ENCODE data around the gene ANKRD52.
"Not testable (repeated sequence)": the region's sequence is repeated elsewhere in the genome, so short reads cannot be mapped to it uniquely, and the experiment has no call there.

The ANKRD52 gene

DNA sequence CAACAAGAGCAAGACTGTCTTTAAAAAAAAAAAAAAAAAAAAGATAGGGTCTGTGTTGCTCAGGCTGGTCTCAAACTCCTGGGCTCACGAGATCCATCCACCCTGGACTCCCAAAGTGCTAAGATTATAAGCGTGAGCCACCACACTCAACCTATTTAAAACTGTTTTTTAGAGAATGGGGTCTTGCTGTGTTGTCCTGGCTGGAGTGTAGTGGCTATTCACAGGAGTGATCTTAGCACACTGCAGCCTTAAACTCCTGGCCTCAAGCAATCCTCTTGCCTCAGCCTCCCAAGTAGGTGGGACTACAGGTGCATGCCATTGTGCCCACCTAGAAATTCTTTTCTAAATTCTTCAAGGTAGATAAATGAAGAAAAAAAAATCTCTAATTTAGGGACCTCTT, 16.1 kb upstream of the ANKRD52 start:
- Histone ChIP-seq H4K20me1 (ENCODE audit: insufficient read depth, low read length, poor library complexity, severe bottlenecking) (no peaks in the 10 kb centered on the region), H3K4me1 (ENCODE audit: insufficient read depth, low read length, poor library complexity, severe bottlenecking) (no peaks in the 10 kb centered on the region), H3K9ac (ENCODE audit: low read depth, low read length, poor library complexity, severe bottlenecking) (no peak overlapping the region), H3K27me3 (ENCODE audit: insufficient read depth, low read length, poor library complexity, severe bottlenecking) (no peaks in the 10 kb centered on the region), H3K9me3 (ENCODE audit: insufficient read depth, low read depth, low read length) (no peaks in the 10 kb centered on the region), H3K36me3 (ENCODE audit: insufficient read depth, low read length) (peaks cover 79% of the 10 kb centered on the region), H3K4me2 (ENCODE audit: low read depth, low read length, poor library complexity, severe bottlenecking) (no peak overlapping the region), H3K9me2 (replicated peaks; ENCODE audit: low read depth, low read length) (no peaks in the 10 kb centered on the region), H2AFZ (ENCODE audit: low read length) (no peak overlapping the region), H3K4me3 (ENCODE audit: low read length, poor library complexity, severe bottlenecking) (no peak overlapping the region), H3F3A (ENCODE audit: low read depth) (no peaks in the 10 kb centered on the region), H3K79me2 (ENCODE audit: insufficient read depth, low read length) (peaks cover under 1% of the 10 kb centered on the region; the same call in 1 of the 2 replicates)
- no peak for TF ChIP-seq CTCF (conservative IDR thresholded peaks at IDR 0.05; ENCODE audit: low read length)
- no peak for TF ChIP-seq EZH2phosphoT487 (IDR thresholded peaks at IDR 0.05; ENCODE audit: borderline replicate concordance)

DNA sequence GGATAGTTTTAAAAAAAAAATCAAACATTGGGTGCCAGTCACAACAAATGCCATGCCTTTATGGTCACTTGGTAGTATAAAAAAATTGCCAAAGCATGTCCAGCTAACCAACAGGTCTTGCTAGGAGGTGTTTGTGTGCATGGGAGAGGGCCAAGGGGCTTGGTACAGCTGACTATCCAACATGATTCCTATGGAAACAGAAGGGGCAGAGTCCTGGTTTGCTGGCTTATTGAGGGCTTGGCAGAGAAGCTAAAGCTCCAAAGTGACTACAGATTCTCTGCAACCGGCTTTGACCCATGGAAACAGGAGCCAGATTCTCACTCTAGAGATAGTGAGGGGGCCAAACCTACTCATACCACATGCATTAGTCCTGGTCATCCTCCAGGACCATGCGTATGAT, 14.3 kb upstream of the ANKRD52 start:
- H3K4me3 ChIP-seq (ENCODE audit: low read length, poor library complexity, severe bottlenecking); H2AFZ ChIP-seq (ENCODE audit: low read length); H4K20me1 ChIP-seq (ENCODE audit: insufficient read depth, low read length, poor library complexity, severe bottlenecking): not testable (repeated sequence)

DNA sequence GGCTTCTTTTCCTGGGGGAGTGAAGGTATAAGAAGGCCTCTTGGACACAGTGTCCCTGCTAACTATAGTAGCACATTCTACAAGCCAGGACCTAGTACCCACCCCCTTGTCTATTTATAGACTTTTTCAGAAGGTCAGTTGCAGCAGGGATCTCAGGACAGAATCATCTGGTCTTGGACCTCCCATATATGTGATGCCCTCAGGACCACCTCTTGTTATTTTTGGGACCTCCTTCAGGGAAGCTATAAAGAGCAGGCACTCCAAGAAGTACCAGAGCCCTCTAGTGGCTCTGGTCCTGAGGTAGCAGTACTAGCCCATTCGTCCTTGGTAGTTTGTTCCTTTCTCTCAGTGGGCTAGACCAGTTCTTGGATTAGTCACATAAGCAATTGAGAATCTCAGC, 12.8 kb upstream of the ANKRD52 start:
- no peaks in the 10 kb centered on the region for H3F3A ChIP-seq (ENCODE audit: low read depth)
- H2AFZ ChIP-seq (ENCODE audit: low read length), result no peak overlapping the region
- H3K27me3 ChIP-seq (ENCODE audit: insufficient read depth, low read length, poor library complexity, severe bottlenecking), result no peaks in the 10 kb centered on the region
- H3K9ac ChIP-seq (ENCODE audit: low read depth, low read length, poor library complexity, severe bottlenecking), result no peak overlapping the region
- H3K4me2 ChIP-seq (ENCODE audit: low read depth, low read length, poor library complexity, severe bottlenecking), result no peak overlapping the region
- no peaks in the 10 kb centered on the region for H3K9me2 ChIP-seq (replicated peaks; ENCODE audit: low read depth, low read length)
- peaks cover 19% of the 10 kb centered on the region; the same call in 1 of the 2 replicates for H3K79me2 ChIP-seq (ENCODE audit: insufficient read depth, low read length)
- no peak overlapping the region for H3K4me3 ChIP-seq (ENCODE audit: low read length, poor library complexity, severe bottlenecking)
- TF ChIP-seq EZH2phosphoT487 (IDR thresholded peaks at IDR 0.05; ENCODE audit: borderline replicate concordance) (no peak), CTCF (conservative IDR thresholded peaks at IDR 0.05; ENCODE audit: low read length) (peak; percentile 69)
- H3K9me3 ChIP-seq (ENCODE audit: insufficient read depth, low read depth, low read length), result no peaks in the 10 kb centered on the region
- H3K4me1 ChIP-seq (ENCODE audit: insufficient read depth, low read length, poor library complexity, severe bottlenecking), result peaks cover 19% of the 10 kb centered on the region
- no peaks in the 10 kb centered on the region for H4K20me1 ChIP-seq (ENCODE audit: insufficient read depth, low read length, poor library complexity, severe bottlenecking)
- H3K36me3 ChIP-seq (ENCODE audit: insufficient read depth, low read length), result peaks cover 52% of the 10 kb centered on the region

More for the DNA sequence above, 14.3 kb upstream of the ANKRD52 start:
- H3K9me3 ChIP-seq (ENCODE audit: insufficient read depth, low read depth, low read length); H3K27me3 ChIP-seq (ENCODE audit: insufficient read depth, low read length, poor library complexity, severe bottlenecking); H3F3A ChIP-seq (ENCODE audit: low read depth); H3K9me2 ChIP-seq (replicated peaks; ENCODE audit: low read depth, low read length); H3K4me2 ChIP-seq (ENCODE audit: low read depth, low read length, poor library complexity, severe bottlenecking); H3K9ac ChIP-seq (ENCODE audit: low read depth, low read length, poor library complexity, severe bottlenecking): not testable (repeated sequence)
- Histone ChIP-seq H3K4me1 (ENCODE audit: insufficient read depth, low read length, poor library complexity, severe bottlenecking) (peaks cover 13% of the 10 kb centered on the region), H3K36me3 (ENCODE audit: insufficient read depth, low read length) (peaks cover 62% of the 10 kb centered on the region), H3K79me2 (ENCODE audit: insufficient read depth, low read length) (peaks cover 16% of the 10 kb centered on the region; the same call in 1 of the 2 replicates)

DNA sequence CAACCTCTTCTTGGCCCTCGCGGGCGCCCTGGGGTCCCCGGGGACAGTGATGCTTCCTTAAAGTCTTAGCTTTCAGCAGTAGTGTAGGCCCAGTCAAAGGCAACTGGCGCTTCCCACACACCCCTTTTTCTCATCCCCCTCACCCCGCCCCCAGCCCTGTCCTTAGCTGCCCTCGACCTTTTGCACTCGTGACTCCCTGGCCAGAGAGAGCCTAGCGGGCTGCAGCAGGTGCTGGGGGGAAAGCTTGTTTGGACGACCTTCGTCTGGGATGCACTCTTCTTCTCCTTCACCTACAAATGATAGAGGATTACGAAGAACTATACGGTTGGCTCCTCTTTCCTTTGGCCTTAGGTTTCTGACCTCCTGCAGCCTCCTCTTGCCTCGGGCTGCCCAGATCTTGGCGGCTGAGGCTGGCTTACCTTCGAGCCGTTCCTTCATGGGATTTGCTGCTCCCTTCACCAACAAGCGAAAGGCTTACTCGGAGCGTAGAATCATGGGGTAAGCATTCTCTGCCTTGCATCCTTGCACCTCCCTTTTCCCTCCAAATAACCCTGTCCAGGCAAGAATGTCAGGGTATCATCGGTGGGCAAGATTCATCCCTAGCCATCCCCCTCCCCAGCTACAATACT, 9.4 kb upstream of the ANKRD52 start:
- Histone ChIP-seq H3K9me2 (replicated peaks; ENCODE audit: low read depth, low read length) (no peaks in the 10 kb centered on the region), H3K9ac (ENCODE audit: low read depth, low read length, poor library complexity, severe bottlenecking) (peak overlapping the region; percentile 75), H3K4me1 (ENCODE audit: insufficient read depth, low read length, poor library complexity, severe bottlenecking) (peaks cover 19% of the 10 kb centered on the region), H3F3A (ENCODE audit: low read depth) (no peaks in the 10 kb centered on the region), H3K9me3 (ENCODE audit: insufficient read depth, low read depth, low read length) (no peaks in the 10 kb centered on the region), H3K4me2 (ENCODE audit: low read depth, low read length, poor library complexity, severe bottlenecking) (peak overlapping the region; percentile 68), H3K79me2 (ENCODE audit: insufficient read depth, low read length) (peaks cover 19% of the 10 kb centered on the region; the same call in 1 of the 2 replicates), H3K36me3 (ENCODE audit: insufficient read depth, low read length) (peaks cover 19% of the 10 kb centered on the region; the same call in 1 of the 2 replicates), H3K27me3 (ENCODE audit: insufficient read depth, low read length, poor library complexity, severe bottlenecking) (no peaks in the 10 kb centered on the region), H3K4me3 (ENCODE audit: low read length, poor library complexity, severe bottlenecking) (peak overlapping the region; percentile 85), H4K20me1 (ENCODE audit: insufficient read depth, low read length, poor library complexity, severe bottlenecking) (no peaks in the 10 kb centered on the region), H2AFZ (ENCODE audit: low read length) (peak overlapping the region; percentile 91)
- TF ChIP-seq EZH2phosphoT487 (IDR thresholded peaks at IDR 0.05; ENCODE audit: borderline replicate concordance) (no peak), CTCF (conservative IDR thresholded peaks at IDR 0.05; ENCODE audit: low read length) (no peak)
